Stimulated activated CD8-positive, alpha-beta memory T cell treated with anti-CD3 and anti-CD28 coated beads, Interleukin-7, amount 100 ng/mL, for 48 hours (primary cell): ENCODE measurements around the gene HK3.

Experiments used
- DNase-seq, 2 donors: peaks; one replicate each; pipeline ENCODE4 v3.0.0-alpha.2; 2020; ENCODE audit warnings: low read depth in 1 of 2; ENCODE audit errors: extremely low read depth in 1 of 2

HK3 gene

GRCh38 chr5:176899296-176899891 is at the start of gene HK3:
HK3 (minus strand) TSS chr5:176899346; CDS start chr5:176896159, 3,187 bp downstream.
- no peak for DNase-seq

GRCh38 chr5:176948458-176948857 is 49.3 kb upstream of the HK3 start:
- no peak for DNase-seq

DNA sequence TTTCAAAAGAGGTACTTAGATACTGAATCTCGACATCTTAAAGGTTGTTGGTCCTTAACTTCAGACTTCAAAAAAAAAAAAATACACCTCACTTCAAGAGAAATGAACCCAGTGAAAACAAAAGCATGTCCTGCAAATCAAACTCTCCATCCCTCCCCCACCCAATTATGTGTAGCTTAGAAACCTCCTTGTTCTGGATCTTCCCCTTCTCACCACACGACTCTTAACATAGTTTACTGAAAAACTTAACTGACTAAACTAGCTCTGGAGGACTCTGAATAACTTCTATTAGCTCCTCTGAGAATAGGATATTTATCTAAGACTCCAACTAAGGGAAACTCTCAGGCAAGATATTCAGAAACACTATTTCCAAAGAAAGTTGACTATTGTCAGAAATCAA is 48.7 kb upstream of the HK3 start:
- DNase-seq, result no peak

DNA sequence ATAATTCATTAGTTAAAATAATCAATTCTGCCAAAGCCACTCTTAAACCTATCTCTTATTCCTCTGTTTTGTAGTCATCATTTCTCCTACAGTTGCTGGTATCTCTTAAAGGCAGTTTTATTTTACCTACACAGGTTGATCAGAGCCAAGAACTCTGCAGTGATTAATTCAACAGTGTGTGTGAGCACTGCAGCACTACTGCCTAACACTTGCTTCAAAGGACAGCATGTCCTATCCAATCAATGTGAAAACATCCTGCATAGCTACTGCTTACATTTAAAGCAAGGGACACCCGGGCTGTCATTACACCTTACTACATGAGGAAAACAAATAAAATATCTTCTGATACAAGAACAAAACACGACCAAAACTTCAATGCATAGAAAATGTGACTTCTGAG is 45.1 kb upstream of the HK3 start:
- DNase-seq, result no peak

- no peak for DNase-seq
Measured at GRCh38 chr5:176943816-176944215, 44.7 kb upstream of the HK3 start.

GRCh38 chr5:176941951-176942350 is 42.8 kb upstream of the HK3 start:
- DNase-seq, result no peak

- no peak for DNase-seq
Measured at GRCh38 chr5:176938472-176938871, 39.3 kb upstream of the HK3 start.

GRCh38 chr5:176935017-176935416 is 35.9 kb upstream of the HK3 start:
- no peak for DNase-seq

- no peak for DNase-seq
Measured at GRCh38 chr5:176934309-176934930, 35.3 kb upstream of the HK3 start.

GRCh38 chr5:176929654-176930053 is 30.5 kb upstream of the HK3 start:
- no peak for DNase-seq

DNA sequence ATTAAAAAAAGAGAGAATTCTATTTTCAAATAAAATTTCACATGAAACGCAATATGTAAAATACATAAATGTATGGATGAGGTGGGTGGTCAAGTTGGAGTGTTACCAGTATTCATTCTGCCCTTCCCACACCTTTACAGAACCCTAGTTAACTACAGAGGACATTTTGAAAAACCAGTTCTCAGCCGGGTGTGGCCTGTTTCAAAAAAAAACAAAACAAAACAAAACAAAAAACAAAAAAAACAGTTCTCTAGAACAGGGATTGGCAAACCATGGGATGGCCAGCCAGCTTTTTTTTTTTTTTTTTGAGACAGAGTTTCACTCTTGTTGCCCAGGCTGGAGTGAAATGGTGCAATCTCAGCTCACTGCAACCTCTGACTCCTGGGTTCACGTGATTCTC is 28.4 kb upstream of the HK3 start:
- no peak for DNase-seq

GRCh38 chr5:176922817-176923216 is 23.7 kb upstream of the HK3 start:
- no peak for DNase-seq

GRCh38 chr5:176921714-176922113 is 22.6 kb upstream of the HK3 start:
- DNase-seq, result no peak

DNA sequence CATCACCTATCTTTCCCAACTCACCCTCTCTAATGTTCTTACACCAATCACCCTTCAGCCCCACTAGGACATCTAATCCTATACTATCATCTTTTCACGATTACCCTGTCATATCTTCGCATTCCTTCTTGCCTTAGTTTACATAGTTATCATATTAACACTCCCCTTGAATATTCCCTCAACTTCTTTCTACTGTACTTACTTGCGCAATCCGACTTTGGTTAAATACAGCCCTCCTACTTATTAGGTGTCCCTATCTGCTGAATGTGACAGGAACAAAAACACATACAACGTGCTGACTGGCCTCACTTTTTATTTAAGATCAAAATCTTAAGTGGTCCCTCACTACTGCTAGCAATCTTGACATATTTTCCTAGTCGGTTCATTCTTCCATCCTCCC is 19.5 kb upstream of the HK3 start:
- DNase-seq, result no peak

DNA sequence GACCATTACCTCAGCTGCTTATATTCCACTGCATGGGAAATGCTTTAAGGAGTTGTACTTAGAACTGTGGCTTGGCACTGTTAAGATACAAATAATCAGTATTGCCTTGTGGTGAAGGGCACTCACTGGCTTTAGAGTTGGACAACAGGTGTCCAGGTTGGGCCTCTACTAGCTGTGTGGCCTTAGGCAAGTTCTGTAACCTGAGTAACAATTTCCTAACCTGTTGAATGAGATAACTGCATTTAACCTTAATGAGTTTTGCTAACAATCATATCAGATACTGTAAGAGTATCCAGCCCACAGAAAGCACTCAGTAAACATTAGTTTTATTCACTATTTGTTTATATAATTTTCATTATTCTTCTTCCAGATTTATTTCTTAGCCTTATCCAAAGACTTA is 17.2 kb upstream of the HK3 start:
- no peak for DNase-seq

DNA sequence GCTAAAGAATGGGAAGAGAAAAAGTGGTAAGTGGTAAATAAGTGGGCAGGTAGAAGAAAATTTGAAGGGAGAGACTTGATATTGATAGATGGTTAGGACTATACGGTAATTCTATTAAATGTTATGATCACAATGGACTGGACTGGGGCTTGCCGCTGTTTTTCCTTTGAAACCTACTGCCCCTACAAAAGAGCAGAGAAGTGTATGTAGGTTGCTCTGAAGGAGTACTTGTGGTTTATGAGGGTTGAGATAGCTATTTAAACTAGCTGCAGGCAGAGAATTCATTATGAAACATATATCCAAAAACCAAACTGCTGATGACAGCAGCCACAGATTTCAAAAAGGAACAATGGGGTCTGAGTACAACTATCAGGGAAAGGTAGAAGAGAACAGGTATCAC is 16.8 kb upstream of the HK3 start:
- no peak for DNase-seq

DNA sequence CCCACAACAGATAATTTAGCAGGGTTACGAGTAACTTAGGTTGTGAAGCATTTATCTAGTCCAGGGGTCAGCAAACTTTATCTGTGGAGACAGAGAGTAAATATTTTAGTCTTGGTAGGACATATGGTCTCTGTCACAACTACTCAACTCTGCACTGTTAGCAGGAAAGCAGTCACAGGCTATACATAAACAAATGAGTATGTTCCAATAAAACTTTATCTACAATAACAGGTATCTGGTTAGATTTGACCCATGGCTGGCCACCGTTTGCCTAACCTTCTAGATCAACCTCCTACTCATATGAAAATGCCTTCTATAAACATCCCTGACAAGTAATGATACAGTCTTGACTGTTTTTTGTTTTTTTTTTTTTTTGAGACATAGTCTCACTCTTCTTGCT is 13.0 kb upstream of the HK3 start:
- DNase-seq, result no peak

DNA sequence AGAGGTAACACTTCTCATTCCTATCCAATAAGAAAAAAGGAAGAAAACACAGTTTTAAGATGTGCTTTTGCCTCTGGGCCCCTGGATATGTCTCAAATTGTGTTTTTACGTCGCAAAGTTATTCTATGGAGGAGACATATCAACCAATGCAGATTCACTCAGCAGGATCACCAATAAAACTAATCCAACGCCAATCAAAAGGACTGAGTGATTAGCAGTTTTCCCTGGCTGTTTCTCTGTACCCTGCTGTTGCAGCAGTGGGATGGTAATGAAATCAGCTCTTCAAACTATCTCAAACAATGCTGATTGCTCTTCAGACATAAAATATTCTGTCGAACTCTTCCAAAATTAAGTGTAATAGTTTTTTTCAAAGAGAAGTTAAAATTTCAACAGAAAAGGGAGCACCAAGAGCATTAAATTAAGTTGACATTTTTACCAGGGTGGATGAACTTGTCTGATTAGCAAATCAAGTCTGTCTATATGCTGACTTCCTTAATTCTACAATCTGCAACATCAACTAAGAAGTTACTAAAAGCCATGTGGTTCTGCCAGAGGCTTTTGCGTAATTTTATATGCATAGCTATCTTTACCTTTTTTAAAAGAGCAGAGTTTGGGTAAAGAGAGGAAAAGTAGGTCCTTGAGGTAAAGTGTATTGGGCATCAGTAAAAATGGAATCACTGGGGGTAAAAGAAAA is 9.7 kb upstream of the HK3 start:
- DNase-seq, result no peak

GRCh38 chr5:176906796-176907195 is 7.7 kb upstream of the HK3 start:
- DNase-seq, result no peak

DNA sequence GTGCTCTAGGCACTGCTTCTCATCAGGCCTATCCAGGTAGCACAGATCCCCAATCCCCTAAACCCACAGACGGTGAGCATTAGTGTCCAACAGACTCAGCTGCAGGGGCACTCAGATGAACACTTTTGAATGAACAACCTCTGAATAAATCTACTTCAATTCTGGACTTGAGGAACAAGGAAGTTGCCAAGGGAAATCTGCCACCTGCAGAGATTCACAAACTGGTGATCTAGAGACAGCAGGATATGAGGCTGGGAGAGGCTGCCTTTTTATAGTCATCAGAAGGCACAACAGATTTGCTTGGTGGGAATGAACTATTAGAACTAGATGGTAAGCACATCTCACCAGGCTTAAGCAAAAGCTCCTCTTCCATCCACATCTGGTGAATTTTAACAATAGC is 7.0 kb upstream of the HK3 start:
- no peak for DNase-seq

- DNase-seq, result no peak
Measured at GRCh38 chr5:176904276-176904675, 5.1 kb upstream of the HK3 start.

GRCh38 chr5:176902911-176903664 is 3.9 kb upstream of the HK3 start:
- no peak for DNase-seq
